SW480 (cell line): ENCODE data around the gene LSR.
"Not testable (repeated sequence)": the region's sequence is repeated elsewhere in the genome, so short reads cannot be mapped to it uniquely, and the experiment has no call there.

Source experiments
- DNase-seq: peaks from one replicate; pipeline ENCODE4 v3.0.0-alpha.2; 2016; ENCODE audit warnings: low spot score

LSR gene

GRCh38 chr19:35286101-35286500 lies 37.3 kb downstream of the LSR start:
- not testable (repeated sequence) for DNase-seq

GRCh38 chr19:35287713-35288112 lies 38.9 kb downstream of the LSR start:
- DNase-seq = no peak

GRCh38 chr19:35288331-35288730 lies 39.5 kb downstream of the LSR start:
- DNase-seq = no peak

GRCh38 chr19:35288906-35289305 lies 40.1 kb downstream of the LSR start:
- DNase-seq = no peak

- DNase-seq = no peak
Measured at GRCh38 chr19:35290381-35291127, 41.8 kb downstream of the LSR start.

GRCh38 chr19:35291259-35291658 lies 42.5 kb downstream of the LSR start:
- DNase-seq = no peak

GRCh38 chr19:35291916-35292315 lies 43.1 kb downstream of the LSR start, which contains the start of gene MAG:
MAG (plus strand) TSS chr19:35292161; CDS start chr19:35295409, 3,248 bp downstream.
- no peak for DNase-seq

- no peak for DNase-seq
Measured at GRCh38 chr19:35292421-35293362, 43.9 kb downstream of the LSR start.

GRCh38 chr19:35293363-35293739 lies 44.5 kb downstream of the LSR start:
- no peak for DNase-seq

GRCh38 chr19:35293808-35294207 lies 45.0 kb downstream of the LSR start:
- DNase-seq = no peak

GRCh38 chr19:35294328-35294727 lies 45.5 kb downstream of the LSR start:
- no peak for DNase-seq

GRCh38 chr19:35294859-35295791 lies 46.3 kb downstream of the LSR start:
- DNase-seq = no peak

GRCh38 chr19:35295792-35296462 lies 47.1 kb downstream of the LSR start:
- DNase-seq = no peak

- DNase-seq = no peak
Measured at GRCh38 chr19:35296644-35297514, 48.1 kb downstream of the LSR start.

GRCh38 chr19:35297515-35297848 lies 48.7 kb downstream of the LSR start:
- DNase-seq = no peak

GRCh38 chr19:35297922-35298321 lies 49.1 kb downstream of the LSR start:
- DNase-seq = no peak

GRCh38 chr19:35298561-35298972 lies 49.8 kb downstream of the LSR start:
- DNase-seq = no peak

- DNase-seq = no peak
Measured at GRCh38 chr19:35299523-35300338, 50.9 kb downstream of the LSR start.

- DNase-seq = no peak
Measured at GRCh38 chr19:35300339-35300649, 51.5 kb downstream of the LSR start.

- no peak for DNase-seq
Measured at GRCh38 chr19:35301961-35302360, 53.2 kb downstream of the LSR start.
